Measurements from ENCODE around the gene DCST1. TPM values are rescaled to one million over a fixed set of nuclear protein-coding genes. Genes with fewer than 3 reads are reported as not detected.

The DCST1 gene
- polyA plus RNA-seq, 1 experiment, result not detected

DNA sequence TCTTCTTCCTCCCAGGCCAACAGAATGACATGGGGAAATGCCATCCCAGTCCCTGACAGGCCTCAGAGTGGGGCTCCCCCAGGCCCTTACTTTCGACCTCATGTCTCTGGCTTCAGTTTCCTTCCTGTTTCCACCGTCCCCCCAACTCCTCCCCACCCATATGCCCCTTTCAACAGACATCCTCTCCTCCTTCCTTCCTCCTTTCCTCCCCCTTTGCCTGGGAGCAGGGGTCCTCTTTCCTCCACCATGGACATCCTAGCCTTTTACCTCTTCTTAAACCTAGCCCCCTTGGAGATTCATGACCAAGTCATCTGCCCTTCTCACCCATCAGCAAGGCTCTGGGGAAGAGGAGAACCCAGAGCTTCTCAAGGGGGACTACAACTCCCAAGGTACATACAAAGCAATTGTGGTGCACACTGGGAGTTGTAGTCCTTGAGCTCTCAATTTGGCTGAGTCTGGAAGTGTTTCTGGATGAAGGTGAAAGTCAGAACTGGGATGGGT is 27.0 kb upstream of the DCST1 start:
- POLR2A ChIA-PET, result interaction anchor here (0.7 to 1.6 kb wide), 2 partner anchors 10 to 1102 kb away, joined by 3 to 5 read pairs; no protein-coding TSS in a partner anchor

DNA sequence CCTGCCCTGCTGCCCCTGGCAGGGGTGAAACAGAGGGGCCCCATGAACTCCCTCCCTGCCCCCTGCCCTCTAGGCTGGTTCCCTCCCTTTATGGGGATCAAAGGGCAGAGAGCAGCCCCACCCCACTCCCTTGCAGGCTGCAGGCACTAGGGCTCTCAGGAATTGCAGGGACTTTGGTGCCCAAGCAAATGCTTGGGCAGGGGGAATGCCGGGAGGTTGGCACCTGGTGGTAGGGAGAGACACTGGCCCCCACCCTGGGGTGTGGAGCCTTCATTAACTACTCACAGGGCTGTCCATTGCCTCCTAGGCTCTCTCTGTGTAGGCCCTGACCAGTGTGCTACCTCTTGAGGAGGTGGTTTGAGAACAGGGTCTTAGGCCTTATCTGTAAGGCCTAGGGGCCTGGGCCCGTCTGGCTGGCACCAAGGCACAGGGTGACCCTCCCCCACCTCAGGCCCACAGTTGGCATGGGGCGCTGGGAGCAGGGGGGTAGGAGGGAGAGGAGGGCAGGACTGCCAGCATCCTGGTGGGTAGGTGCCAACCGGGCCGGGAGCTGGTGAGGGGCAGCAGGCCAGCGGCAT is 26.3 kb upstream of the DCST1 start:
- no peaks in the 10 kb centered on the region; the same call in 1 of the 2 replicates for H3K9me3 ChIP-seq (ENCODE audit: control insufficient read depth, insufficient read depth, low read length)
- no peak overlapping the region for H3K27ac ChIP-seq (ENCODE audit: low read depth, low read length)
- H3K4me3 ChIP-seq (ENCODE audit: low read depth, low read length), result no peak overlapping the region
- ChIA-PET POLR2A (interaction anchor here (0.7 to 1.6 kb wide), 2 partner anchors 10 to 1103 kb away, joined by 3 to 5 read pairs; no protein-coding TSS in a partner anchor), CTCF (interaction anchor here (0.6 to 4.5 kb wide), 3 partner anchors 7 to 39 kb away, joined by 3 to 38 read pairs (median 3); no protein-coding TSS in a partner anchor)
- H3K27me3 ChIP-seq (ENCODE audit: control insufficient read depth, insufficient read depth, low read length), result no peaks in the 10 kb centered on the region
- TF ChIP-seq, protein P1, sequence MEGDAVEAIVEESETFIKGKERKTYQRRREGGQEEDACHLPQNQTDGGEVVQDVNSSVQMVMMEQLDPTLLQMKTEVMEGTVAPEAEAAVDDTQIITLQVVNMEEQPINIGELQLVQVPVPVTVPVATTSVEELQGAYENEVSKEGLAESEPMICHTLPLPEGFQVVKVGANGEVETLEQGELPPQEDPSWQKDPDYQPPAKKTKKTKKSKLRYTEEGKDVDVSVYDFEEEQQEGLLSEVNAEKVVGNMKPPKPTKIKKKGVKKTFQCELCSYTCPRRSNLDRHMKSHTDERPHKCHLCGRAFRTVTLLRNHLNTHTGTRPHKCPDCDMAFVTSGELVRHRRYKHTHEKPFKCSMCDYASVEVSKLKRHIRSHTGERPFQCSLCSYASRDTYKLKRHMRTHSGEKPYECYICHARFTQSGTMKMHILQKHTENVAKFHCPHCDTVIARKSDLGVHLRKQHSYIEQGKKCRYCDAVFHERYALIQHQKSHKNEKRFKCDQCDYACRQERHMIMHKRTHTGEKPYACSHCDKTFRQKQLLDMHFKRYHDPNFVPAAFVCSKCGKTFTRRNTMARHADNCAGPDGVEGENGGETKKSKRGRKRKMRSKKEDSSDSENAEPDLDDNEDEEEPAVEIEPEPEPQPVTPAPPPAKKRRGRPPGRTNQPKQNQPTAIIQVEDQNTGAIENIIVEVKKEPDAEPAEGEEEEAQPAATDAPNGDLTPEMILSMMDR (IDR thresholded peaks at IDR 0.05; ENCODE audit: low read depth, low read length), result no peak
- no peak for DNase-seq (ENCODE audit: low read depth, low spot score)

More for the DNA sequence above, 27.0 kb upstream of the DCST1 start:
- Histone ChIP-seq H3K27me3 (ENCODE audit: control insufficient read depth, insufficient read depth, low read length) (no peaks in the 10 kb centered on the region), H3K4me3 (ENCODE audit: low read depth, low read length) (no peak overlapping the region), H3K9me3 (ENCODE audit: control insufficient read depth, insufficient read depth, low read length) (no peaks in the 10 kb centered on the region; the same call in 1 of the 2 replicates), H3K27ac (ENCODE audit: low read depth, low read length) (no peak overlapping the region)
- DNase-seq (ENCODE audit: low read depth, low spot score), result no peak
- CTCF ChIA-PET, result interaction anchor here (0.9 to 4.5 kb wide), 2 partner anchors 11 to 39 kb away, joined by 3 to 38 read pairs; no protein-coding TSS in a partner anchor
- TF ChIP-seq, protein P1 (IDR thresholded peaks at IDR 0.05; ENCODE audit: low read depth, low read length), result no peak

DNA sequence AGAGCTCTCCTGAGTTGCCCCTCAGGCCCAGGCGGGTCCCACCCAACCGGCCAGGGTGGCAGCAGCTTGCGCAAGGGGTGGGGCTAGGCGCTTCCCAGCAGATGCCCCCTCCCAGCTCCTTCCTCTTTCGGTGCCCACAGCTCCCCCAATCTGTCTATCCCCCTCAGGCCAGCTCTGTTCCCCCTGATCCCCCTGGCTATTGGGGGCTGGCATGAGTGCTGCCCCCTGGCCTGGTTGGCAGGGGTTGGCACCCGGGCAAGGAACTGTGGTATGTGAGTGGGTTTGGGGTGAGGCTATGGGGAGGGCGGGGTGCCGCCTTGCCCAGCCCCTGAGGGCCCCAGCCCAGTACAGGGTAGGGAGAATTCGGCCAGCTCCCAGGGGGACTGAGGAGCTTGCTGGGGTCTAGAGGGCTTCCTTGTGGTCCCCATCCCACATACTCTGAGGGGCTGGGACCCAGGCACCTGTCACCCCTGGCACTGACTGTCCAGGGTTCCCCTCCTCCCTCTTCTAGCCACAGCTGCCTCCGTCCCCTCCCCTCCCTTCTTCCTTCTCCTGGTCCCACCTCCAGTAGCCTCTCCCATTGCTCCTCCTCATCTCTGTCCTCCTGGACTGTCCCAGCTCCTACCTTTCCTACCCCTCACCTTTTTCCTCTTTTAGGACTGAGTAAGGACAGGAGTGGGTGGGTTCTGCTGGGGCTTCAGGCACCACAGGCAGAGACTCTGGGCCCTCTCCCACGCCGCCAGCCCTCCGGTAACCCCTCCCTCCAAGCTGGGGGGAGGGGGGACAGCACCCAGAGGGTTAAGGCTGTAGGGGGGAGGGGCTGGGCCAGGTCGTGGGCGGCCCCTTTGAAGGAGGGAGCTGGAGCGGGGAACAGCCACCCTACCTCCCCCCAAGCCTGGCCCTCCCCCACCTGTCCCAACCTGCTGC is 25.3 kb upstream of the DCST1 start:
- CTCF ChIA-PET, result interaction anchor here (0.6 to 4.5 kb wide), 2 partner anchors 8 to 9 kb away, joined by 3 to 38 read pairs; no protein-coding TSS in a partner anchor
- POLR2A ChIA-PET, result interaction anchor here (1.6 kb wide), 1 partner anchor 9 kb away, joined by 3 read pairs; no protein-coding TSS in a partner anchor
- no peaks in the 10 kb centered on the region; the same call in 1 of the 2 replicates for H3K9me3 ChIP-seq (ENCODE audit: control insufficient read depth, insufficient read depth, low read length)
- no peak overlapping the region for H3K4me3 ChIP-seq (ENCODE audit: low read depth, low read length)
- TF ChIP-seq, protein P1 (IDR thresholded peaks at IDR 0.05; ENCODE audit: low read depth, low read length), result no peak
- DNase-seq (ENCODE audit: low read depth, low spot score), result no peak
- H3K27ac ChIP-seq (ENCODE audit: low read depth, low read length), result no peak overlapping the region
- no peaks in the 10 kb centered on the region for H3K27me3 ChIP-seq (ENCODE audit: control insufficient read depth, insufficient read depth, low read length)

DNA sequence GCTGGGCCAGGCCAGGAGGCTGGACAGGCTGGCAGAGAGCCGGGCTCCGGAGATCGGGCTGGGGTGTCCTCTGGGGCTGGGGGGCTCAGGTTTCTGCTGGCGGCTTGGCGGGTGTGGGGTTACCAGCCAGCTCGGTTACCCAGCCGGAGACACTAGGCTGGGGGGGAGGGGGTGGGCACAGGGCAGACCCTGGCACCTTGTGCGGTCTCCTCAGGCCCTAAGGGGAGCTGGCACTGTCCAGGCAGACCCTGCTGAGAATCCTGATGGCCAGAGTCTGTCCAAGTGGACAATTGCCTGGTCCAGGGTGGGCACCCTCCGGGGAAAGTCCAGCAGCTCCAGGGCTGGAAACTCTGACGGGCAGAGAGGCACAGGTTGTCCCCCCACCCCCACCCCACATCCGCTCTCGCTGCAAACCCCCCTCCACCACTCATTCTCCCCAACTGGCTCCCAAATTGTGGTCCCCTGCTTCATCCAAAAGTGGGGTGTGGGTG is 24.4 kb upstream of the DCST1 start:
- ChIA-PET POLR2A (no interaction called here), CTCF (interaction anchor here (4.5 kb wide), 1 partner anchor 8 kb away, joined by 38 read pairs; no protein-coding TSS in a partner anchor)
- no peak for DNase-seq (ENCODE audit: low read depth, low spot score)
- Histone ChIP-seq H3K27ac (ENCODE audit: low read depth, low read length) (no peak overlapping the region), H3K4me3 (ENCODE audit: low read depth, low read length) (no peak overlapping the region), H3K9me3 (ENCODE audit: control insufficient read depth, insufficient read depth, low read length) (no peaks in the 10 kb centered on the region), H3K27me3 (ENCODE audit: control insufficient read depth, insufficient read depth, low read length) (no peaks in the 10 kb centered on the region)
- TF ChIP-seq, protein P1 (IDR thresholded peaks at IDR 0.05; ENCODE audit: low read depth, low read length), result no peak
